GM19023 (cell line): Measurements from ENCODE around the gene SNRNP70.
A peak's percentile ranks its signal among the peaks of the same experiment; 100 is the strongest.
"Not testable (repeated sequence)": the region's sequence is repeated elsewhere in the genome, so short reads cannot be mapped to it uniquely, and the experiment has no call there.

Experiments
- ATAC-seq: cut with Tn5 transposase; IDR thresholded peaks from one replicate; pipeline ENCODE4 v1.9.1; 2021; ENCODE audit warnings: mild to moderate bottlenecking, moderate library complexity; ENCODE audit not compliant: unreplicated experiment

SNRNP70 gene

DNA sequence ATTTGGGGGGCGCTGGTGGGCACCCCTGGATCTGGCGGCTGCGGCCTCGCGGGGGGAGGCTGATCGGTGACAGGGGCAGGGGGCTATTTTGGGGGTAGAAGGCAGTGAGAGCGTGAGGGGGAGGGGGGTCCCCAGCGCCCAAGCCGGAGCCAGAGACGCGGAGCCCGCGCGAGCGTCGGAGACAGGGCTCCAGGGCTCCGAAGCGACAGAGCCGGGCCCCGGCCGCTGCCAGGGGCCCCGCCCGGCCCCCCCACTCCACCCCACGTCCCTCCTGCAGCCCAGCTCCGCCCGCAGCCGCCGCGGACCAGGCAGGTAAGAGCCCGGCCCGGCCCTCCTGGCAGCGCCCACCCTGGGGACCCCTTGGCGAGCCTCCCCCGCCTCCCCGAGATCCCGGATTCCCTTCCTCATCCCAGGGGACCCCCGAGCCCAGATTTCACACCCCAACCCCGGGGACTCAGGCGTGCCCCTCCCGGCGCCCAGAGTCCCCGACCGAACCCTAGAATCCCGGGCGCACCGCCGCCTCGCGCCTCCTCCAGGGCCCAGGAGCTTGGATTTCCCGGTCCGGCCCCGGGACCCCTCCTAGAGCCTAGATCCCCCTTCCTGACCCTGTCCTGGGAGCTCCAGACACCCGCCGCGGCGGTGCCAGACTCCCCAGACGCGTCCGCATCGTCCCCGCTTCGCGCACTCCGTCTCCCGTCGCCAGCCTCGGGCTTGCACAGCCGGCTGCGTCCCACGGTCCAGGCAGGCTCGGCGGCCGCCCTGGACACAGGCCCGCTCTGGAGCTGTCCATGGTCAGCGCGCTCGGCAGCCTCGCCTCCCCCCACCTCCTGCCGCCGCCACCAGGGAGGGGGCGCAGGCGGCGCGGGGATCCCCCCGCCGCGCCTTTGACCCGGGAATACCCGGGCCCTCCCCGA, 34.4 kb downstream of the SNRNP70 start, which contains the start of gene PPFIA3:
TSS of gene PPFIA3 (plus strand) at position 134 of the 914 bp plus-strand sequence. CDS start 8,330 bp downstream, outside the sequence.
- ATAC-seq = no peak

DNA sequence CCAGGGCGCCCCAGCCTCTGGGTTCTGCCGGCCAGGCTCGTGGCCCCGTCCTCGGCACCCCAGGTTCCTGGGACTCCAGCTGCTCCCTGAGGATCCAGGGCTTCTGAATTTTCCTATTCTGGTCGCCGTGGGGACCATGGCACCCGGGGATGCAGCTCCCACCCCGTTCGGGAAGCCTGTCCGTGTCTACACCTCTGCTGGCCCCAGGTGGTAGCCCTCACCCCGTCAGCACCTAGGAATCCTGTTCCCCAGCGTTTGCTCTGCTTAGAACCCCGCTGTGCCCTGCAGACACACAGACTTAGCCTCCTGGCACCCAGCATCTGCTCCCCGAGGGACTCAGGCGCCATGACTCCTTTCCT, 35.1 kb downstream of the SNRNP70 start:
- no peak for ATAC-seq

DNA sequence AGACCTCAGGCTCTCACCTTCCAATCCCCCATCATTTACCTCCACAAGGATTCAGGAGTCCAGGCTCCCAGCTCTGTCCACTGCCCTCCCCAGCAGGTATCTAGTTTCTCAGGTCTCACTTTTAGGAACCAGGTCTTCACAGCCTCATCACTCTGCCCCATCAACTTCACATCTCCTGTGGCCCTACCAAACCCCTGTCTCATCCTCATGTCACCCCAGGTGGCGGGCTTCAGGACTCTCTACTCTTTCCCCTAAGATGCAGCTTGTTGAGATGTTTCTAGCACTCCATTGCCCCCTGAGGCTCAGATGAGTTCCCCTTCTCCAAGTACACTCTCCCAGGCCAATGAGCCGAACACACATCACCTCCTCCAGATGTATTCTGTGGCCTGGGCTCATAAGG, 35.6 kb downstream of the SNRNP70 start:
- ATAC-seq = no peak

DNA sequence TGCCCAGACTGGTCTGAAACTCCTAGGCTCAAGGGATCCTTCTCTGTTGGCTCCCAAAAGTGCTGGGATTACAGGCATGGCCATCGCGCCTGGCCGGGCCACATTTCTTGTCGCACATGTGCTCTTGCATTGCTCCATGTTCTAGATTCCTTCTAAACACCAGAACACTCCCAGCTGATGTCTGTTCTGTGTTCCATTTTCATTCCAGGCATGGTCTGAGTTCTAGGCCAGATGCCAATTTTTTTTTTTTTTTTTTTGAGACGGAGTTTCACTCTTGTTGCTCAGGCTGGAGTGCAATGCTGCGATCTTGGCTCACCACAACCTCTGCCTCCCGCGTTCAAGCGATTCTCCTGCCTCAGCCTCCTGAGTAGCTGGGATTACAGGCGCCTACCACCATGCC, 36.6 kb downstream of the SNRNP70 start:
- not testable (repeated sequence) for ATAC-seq

DNA sequence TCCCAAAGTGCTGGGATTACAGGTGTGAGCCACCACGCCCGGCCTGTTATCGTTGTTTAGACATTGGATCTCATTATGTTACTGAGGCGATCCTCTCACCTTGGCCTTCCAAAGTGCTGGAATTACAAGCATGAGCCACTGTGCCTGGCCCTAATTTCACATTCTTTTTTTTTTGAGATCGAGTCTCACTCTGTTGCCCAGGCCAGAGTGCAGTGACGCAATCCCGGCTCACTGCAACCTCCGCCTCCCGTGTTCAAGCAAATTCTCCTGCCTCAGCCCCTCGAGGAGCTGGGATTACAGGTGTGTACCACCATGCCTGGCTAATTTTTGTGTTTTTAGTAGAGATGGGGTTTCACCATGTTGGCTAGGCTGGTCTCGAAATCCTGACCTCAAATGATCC, 38.0 kb downstream of the SNRNP70 start:
- not testable (repeated sequence) for ATAC-seq

DNA sequence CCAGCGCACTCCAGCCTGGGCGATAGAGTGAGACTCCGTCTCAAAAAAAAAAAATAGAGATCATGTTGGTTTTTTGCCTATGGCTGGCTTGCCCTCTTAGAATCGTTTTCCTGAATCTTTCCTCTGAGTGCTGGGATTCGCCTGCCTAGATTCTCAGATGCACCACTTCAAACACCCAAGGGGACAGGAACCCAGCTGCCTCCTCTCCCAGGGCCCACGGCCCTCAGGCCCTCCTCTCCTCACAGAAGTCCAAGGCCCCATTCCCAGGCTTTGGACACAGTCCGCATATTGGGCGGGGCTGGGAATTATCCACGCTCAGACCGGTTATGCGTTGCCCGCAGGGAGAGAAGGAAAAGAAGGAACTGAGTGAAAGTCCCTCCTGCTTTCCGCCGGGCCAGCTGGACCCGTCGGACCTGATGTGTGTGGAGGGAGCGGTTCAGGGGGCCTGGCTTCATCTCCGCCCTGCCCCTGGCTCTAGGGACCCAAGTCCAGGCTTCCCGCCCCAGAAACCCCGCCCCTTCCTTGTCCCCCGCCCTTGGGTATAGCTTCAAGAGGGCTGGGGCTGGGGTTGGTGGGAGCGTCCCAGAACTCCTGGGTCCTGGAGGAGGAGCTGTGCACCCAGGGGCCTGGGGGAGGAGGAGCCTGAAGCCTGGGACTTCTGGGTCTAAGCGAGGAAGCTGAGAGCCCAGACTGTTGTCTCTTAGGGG, 39.9 kb downstream of the SNRNP70 start:
- ATAC-seq = no peak

DNA sequence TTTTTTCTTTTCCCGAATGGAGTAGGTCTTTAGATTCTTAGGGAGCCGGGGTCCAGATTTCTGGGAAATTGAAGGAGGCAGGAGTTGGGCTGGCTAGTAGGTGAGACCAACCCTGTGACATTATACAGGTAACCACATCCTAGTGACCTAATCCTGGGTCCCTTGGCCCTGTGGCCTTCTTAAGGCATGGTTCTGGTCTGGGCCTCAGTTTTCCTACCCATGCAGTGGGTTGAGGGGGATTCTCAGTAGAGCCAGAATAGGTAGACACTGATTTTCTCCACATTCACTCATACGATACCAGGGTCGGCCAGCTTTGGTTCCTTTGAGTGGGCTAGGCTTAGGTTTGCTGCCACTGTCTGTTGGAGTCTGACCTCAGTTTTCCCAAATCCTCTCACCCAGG, 41.3 kb downstream of the SNRNP70 start:
- no peak for ATAC-seq

DNA sequence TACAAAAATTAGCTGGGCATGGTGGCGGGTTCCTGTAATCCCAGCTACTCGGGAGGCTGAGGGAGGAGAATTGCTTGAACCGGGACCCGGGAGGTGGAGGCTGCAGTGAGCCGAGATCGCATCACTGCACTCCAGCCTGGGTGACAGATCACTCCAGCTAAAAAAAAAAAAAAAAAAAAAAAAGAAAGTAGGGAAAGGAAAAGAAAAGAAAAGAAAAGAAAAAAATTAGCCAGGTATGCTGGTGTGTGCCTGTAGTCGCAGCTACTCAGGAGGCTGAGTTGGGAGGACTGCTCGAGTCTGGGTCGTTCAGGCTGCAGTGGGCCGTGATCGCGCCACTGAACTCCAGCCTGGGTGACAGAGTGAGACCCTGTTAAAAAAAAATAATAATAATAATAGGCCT, 42.0 kb downstream of the SNRNP70 start:
- not testable (repeated sequence) for ATAC-seq

DNA sequence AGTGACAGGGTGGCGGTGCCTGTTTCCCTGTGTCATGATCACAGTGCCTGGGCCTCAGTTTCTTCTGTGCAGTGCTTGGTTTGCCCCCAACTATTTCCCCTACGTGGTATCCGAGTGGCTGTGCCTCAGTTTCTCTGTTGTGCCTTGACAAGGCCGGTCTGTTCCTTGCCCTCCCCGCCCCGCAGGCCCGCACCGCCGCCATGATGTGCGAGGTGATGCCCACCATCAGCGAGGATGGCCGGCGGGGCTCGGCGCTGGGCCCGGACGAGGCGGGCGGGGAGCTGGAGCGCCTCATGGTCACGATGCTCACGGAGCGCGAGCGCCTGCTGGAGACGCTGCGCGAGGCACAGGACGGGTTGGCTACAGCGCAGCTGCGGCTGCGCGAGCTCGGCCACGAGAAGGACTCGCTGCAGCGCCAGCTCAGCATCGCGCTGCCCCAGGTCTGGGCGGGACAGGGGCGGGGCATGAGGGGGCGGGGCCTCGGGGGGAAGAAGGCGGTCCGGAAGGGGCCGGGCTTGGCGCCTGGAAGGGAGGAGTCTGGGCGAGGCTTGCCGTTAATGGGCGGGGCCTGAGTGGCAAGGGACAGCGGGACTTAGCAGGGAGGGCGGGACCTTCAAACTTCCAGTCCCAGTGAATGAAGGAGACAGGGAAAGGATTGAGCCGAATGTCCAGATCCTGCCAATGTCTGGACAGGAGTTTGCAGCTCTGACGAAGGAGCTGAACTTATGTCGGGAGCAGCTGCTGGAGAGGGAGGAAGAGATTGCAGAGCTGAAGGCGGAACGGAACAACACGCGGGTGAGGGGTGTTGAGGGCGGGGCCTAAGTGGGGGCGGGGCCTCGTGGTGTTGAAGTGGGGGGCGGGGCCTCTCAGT, 42.7 kb downstream of the SNRNP70 start:
- peak; percentile 87 for ATAC-seq

DNA sequence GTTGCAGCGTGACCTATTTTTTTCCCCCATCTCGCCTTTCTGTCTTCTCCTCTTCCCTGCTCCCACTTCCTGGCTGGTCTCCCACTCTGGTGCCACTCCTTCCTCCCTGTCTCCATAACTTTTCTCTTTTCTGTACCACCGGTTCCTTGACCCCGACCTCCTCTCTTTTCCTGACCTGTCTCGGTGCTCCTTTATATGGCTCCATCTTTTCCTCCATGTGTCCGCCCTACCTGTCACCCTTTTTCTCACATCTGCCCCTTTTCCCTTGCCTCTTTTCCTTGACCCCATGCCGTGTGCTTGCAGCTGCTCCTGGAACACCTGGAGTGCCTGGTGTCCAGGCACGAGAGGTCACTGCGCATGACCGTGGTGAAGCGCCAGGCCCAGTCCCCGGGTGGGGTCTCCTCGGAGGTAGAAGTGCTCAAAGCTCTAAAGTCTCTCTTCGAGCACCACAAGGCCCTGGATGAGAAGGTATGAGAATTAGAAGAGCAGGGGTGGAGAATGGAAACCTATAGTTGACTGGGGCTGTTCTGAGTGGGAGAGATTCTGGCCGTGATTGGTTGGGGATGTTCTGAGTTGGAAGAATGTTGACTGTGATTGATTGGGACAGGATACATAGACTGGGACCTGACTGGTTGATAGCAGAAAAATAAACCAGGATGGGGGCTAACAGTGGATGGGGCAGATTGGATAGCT, 43.4 kb downstream of the SNRNP70 start:
- ATAC-seq = no peak

DNA sequence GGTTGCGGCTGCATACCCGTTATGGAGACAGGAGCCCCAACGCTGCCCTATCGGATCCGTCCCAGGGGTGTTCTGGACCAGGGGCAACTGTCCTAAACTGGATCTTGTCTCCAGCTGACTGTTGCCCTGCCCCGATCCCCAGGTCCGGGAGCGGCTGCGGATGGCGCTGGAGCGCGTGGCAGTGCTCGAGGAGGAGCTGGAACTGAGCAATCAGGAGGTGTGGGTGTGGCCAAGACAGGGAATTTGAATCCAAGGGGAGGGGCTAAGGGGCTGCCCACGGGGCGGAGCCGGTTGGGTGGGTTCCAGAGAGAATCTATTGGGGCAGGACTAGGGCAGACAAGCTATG, 44.0 kb downstream of the SNRNP70 start:
- ATAC-seq = no peak

DNA sequence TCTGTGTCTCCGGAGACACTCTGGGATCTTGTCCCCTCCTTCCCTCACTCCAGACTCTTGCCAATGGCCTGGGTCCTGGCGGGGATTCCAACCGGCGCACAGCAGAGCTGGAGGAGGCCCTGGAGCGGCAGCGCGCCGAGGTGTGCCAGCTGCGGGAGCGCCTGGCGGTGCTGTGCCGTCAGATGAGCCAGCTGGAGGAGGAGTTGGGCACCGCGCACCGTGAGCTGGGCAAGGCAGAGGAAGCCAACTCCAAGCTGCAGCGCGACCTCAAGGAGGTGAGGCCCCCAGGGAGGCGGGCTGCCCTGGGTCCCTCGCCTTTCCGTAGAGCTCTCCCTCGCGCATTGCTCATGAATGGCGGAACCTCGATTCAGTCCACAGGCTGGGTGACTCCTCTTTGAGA, 45.1 kb downstream of the SNRNP70 start:
- no peak for ATAC-seq

DNA sequence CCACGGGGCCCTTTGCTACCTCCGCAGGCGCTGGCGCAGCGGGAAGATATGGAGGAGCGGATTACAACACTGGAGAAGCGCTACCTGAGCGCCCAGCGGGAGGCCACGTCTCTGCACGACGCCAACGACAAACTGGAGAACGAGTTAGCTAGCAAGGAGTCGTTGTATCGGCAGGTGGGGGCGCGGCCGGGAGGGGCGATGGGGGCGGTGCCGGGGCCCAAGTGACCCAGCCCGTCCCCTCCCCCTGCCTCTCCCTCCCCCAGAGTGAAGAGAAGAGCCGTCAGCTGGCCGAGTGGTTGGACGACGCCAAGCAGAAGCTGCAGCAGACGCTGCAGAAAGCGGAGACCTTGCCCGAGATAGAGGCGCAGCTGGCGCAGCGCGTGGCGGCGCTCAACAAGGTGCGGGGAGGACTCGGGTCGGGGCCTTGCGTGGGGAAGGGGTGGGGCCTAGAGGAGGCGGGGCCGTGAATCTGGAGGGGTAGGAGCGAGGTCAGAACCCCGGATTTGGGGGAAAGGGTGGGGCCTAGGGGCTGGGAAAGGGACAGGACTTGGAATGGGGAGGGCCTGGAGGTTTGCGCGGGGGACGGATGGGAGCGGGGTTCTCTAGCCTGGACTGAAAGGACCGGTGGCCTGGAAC, 47.8 kb downstream of the SNRNP70 start:
- ATAC-seq = no peak

DNA sequence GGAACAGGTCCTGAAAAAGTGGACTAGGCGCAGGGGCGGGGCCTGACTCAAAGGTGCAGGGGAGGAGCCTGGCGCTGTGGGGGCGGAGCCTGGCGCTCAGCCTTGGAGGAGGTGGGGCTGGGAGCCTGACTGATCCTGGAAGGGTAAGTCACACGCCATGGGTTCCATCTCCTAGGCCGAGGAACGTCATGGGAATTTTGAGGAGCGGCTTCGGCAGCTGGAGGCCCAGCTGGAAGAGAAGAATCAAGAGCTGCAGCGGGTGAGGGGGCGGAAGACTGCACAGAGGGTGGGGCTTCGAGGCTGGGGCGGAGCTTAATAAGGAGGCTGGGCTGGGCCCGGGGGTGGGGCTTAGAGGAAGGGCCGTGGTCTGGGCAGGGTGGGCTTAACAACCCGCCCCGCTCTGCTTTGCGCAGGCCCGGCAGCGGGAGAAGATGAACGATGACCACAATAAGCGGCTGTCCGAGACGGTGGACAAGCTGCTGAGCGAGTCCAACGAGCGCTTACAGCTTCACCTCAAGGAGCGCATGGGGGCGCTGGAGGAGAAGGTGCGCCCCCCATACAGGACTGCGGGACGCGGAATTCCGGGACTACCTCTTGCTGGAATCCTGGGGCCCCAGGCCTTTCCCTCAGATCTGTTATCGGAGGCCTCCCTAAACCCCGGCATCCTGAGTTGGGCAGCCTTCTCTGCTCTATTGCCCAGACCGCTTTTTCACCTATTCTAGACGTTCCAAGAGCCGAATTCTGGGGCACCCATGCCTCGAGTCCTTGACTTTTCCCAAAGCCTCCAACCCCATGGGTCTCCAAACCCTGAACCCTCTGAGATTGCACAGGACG, 48.6 kb downstream of the SNRNP70 start:
- ATAC-seq = no peak

DNA sequence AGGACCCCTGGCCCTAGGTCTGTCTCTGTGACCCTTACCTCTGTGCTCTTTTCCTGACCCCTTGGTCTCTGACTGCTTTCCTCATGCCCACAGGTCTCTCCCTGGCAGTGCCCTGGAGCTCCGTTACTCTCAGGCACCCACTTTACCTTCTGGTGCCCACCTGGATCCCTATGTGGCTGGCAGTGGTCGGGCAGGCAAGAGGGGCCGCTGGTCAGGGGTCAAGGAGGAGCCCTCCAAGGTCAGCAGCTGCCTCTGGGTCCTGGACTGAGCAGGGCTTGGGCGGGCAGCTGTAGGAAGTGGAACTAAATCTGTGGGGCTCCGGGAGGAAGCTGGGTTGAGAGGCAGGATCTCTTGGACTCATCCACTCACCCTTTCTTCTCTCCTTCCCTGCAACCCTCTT, 50.4 kb downstream of the SNRNP70 start:
- ATAC-seq = no peak

DNA sequence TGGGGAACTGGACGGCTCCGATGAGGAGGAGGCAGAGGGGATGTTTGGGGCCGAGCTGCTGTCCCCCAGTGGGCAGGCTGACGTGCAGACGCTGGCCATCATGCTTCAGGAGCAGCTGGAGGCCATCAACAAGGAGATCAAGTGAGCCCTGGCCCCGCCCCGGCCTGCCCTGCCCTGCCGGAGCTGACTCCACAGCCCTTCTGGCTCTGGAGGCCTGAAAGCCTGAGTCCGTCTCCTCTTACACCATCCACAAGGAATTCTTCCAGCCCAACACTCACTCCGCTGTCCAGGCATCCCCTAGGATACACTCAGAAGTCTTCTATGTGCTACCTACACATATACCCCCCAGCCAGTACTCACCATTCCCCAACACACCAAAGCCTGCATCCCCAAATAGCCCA, 51.5 kb downstream of the SNRNP70 start:
- ATAC-seq = no peak

DNA sequence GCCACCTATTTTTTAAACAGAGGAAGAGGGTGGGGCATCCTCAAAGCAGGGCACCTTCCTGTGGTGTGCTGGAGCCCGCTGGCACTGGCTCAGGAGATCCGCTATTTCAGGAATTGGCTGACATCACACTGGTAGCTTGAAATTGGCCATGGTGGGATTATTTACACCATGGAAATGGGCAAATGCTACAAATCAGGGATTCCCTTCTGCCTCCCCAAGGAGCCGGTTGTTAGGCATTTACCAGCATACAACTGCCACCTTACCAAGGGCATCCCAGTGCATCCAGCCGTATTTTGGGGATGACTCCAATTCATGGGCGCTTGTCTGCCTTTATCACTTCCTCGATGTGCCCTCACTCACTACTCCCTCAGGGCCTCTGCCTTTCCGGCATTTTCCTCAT, 55.7 kb downstream of the SNRNP70 start:
- no peak for ATAC-seq

DNA sequence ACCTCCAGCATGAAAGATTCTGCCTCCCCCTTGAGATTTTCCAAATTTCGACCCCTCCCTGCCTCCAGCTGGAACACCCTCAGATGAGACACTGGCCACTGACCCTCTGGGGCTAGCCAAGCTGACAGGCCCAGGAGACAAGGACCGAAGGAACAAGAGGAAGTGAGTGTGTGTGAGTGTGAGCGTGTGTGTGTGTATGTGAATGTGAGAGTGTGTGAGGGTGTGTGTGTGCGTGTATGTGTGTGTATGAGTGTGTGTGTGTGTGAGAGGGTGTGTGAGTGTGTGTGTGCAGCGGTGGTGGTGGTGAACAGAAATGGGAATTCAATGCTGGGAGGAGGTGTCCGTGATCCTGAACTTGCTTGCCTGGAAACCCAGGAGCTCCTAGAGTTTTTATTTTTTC, 56.1 kb downstream of the SNRNP70 start:
- ATAC-seq = no peak

DNA sequence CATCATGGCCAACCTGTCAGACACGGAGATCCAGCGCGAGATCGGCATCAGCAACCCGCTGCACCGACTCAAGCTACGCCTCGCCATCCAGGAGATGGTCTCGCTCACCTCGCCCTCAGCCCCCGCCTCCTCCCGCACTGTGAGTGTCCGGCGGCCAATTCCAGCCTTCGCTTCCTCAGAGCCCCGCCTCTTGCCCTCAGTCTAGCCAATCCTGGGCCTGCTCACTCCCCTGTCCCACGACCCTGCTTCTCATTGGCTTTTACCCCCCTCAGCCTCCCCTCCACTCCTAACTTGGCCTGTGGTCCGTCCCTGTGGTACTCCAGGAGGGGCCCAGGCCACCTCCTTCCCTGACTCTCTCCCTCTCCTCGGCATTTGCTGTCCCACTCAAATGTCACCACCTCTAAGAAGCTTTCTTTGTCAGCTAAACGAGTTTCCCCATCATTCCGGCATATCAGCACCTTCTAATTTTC, 57.6 kb downstream of the SNRNP70 start:
- ATAC-seq = peak; percentile 94
